ENCODE results near the gene TAF15. TPM values are rescaled to one million over a fixed set of nuclear protein-coding genes. Genes with fewer than 3 reads are reported as not detected.

Gene TAF15
- 100 to 1,000 TPM; 309 to 319 TPM for total RNA-seq

DNA sequence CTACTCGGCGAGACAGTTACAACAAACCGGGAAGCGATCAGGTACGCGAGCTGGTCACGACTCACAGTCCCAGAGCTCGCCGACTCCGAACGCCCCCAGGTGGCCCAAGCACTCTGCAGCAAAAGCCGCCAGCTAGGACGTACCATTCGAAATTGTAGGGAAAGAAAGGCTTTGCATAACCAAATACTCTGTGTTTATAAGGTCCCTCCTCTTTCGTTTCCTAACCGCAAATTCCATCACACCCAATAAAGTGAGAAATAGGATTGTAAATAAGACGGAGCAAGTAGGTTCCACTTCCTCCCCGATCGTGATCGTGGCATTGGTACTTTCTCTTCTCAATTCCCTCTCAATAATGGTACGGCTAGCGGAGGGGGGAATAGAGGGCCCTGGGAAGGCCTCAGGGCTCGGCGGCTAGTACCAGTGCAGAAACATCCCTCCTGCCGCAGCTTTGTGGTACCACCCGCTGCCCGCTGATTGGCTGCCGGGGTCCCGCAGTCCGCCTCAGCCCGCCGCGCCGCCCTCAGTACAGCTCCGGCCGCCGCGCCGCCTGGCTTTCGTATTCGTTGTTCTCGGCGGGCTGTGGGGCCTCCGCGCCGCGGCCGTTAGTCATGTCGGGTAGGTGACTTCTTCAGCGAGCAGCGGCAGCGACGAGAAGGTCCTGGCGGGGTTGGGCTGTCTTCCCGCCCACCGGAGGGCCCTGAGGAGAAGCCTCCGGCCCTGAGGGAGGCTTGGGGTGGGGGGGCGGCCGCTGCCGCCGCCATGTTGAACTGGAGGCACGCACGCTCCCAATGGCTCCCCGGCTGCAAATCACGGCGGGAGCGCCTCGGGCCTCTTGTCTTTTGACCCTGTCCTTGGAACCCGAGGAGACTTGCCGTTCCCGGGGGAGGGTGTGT lies at the start of gene TAF15:
Gene TAF15 (plus strand): TSS at position 523 of the 893 bp plus-strand sequence. CDS start 86 bp downstream, at position 609.
- peak; percentile 74 for TF ChIP-seq CTCF (IDR thresholded peaks at IDR 0.05)
- intact Hi-C loops (cut with micrococcal nuclease): no loop called here
- ATAC-seq: peak; percentile 90
- CTCF ChIA-PET: interaction anchor here (0.7 to 7.8 kb wide), 18 partner anchors 9 to 231 kb away, joined by 3 to 292 read pairs (median 6); partner anchors contain the start of genes C17orf50 and MMP28
- no peaks in the 10 kb centered on the region for H3K9me3 Mint-ChIP-seq
- peak; percentile 97 for DNase-seq
- no peaks in the 10 kb centered on the region for H3K27me3 Mint-ChIP-seq
- POLR2A ChIA-PET: interaction anchor here (0.6 to 3.9 kb wide), 34 partner anchors 9 to 824 kb away, joined by 3 to 50 read pairs (median 5); partner anchors contain the start of genes CCL5, MMP28 and PEX12
- H3K4me1 Mint-ChIP-seq (ENCODE audit: low read depth): peaks cover 61% of the 10 kb centered on the region
- H3K4me3 Mint-ChIP-seq: peak within 1 kb of the TSS; percentile 89
- H3K36me3 Mint-ChIP-seq (ENCODE audit: low read depth): peaks cover 34% of the 10 kb centered on the region
- H3K27ac Mint-ChIP-seq: peak within 1 kb of the TSS; percentile 100

DNA sequence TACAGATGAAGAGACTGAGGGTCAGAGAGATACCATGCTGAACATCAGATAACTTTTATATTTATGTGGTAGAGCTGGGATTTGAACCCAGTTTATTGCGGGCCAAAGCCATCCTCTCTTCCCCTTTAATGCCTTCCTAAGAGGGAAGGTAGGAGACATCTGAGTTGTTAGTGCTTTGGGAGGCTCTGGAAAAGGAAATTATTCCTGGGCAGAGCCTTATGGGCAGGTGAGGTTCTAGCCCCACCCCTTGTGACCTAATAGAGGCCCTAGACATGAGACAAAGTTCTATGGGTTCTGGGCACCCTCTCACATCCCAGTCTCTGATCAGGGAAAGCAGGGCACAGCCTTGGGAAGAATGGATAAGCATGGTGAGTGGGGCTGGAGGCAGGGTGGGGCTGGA lies 48.7 kb upstream of the TAF15 start, which contains the start of gene C17orf50:
Gene C17orf50 (plus strand): TSS at position 301 of the 400 bp plus-strand sequence. CDS start 55 bp downstream, at position 356.
- TF ChIP-seq CTCF (IDR thresholded peaks at IDR 0.05): no peak
- CTCF ChIA-PET: interaction anchor here (1.8 to 7.0 kb wide), 4 partner anchors 13 to 48 kb away, joined by 4 to 36 read pairs (median 12); partner anchors contain the start of gene TAF15
- Mint-ChIP-seq H3K27ac (no peak within 1 kb of the TSS), H3K27me3 (no peaks in the 10 kb centered on the region), H3K4me1 (ENCODE audit: low read depth) (peaks cover 10% of the 10 kb centered on the region), H3K4me3 (no peak within 1 kb of the TSS), H3K9me3 (no peaks in the 10 kb centered on the region), H3K36me3 (ENCODE audit: low read depth) (no peaks in the 10 kb centered on the region)
- POLR2A ChIA-PET: interaction anchor here (1.9 kb wide), 2 partner anchors 48 kb away, joined by 4 to 6 read pairs; partner anchors contain the start of gene TAF15
- ATAC-seq (no peak), DNase-seq (no peak)
- intact Hi-C loops (cut with micrococcal nuclease): no loop called here

- intact Hi-C loops (cut with micrococcal nuclease): no loop called here
- no peak overlapping the region for H3K4me3 Mint-ChIP-seq
These were observed 47.7 kb upstream of the TAF15 start for GRCh38 chr17:35761601-35762000.

GRCh38 chr17:35763767-35764122 lies 45.5 kb upstream of the TAF15 start:
- no peak for DNase-seq
- ChIA-PET POLR2A (interaction anchor here (0.6 to 3.4 kb wide), 14 partner anchors 11 to 1381 kb away, joined by 3 to 38 read pairs (median 4); partner anchors contain the start of genes RASL10B and TAF15), CTCF (interaction anchor here (0.7 to 10.2 kb wide), 70 partner anchors 9 to 674 kb away, joined by 3 to 292 read pairs (median 5); partner anchors contain the start of genes AP2B1, GAS2L2, LYZL6 and MMP28)
- TF ChIP-seq CTCF (IDR thresholded peaks at IDR 0.05): no peak
- H3K9me3 Mint-ChIP-seq: no peaks in the 10 kb centered on the region
- intact Hi-C loops (cut with micrococcal nuclease): loop anchor here (1.0 kb wide), 1 partner anchor 41 kb away; no protein-coding TSS in a partner anchor
- peaks cover 10% of the 10 kb centered on the region for H3K4me1 Mint-ChIP-seq (ENCODE audit: low read depth)
- H3K27me3 Mint-ChIP-seq: no peaks in the 10 kb centered on the region
- ATAC-seq: no peak
- peak overlapping the region; percentile 62 for H3K4me3 Mint-ChIP-seq
- H3K36me3 Mint-ChIP-seq (ENCODE audit: low read depth): no peaks in the 10 kb centered on the region
- no peak overlapping the region for H3K27ac Mint-ChIP-seq

More at GRCh38 chr17:35761601-35762000, 47.7 kb upstream of the TAF15 start:
- TF ChIP-seq CTCF (IDR thresholded peaks at IDR 0.05): no peak
- Mint-ChIP-seq H3K36me3 (ENCODE audit: low read depth) (no peaks in the 10 kb centered on the region), H3K4me1 (ENCODE audit: low read depth) (peaks cover 10% of the 10 kb centered on the region), H3K27ac (no peak overlapping the region), H3K27me3 (no peaks in the 10 kb centered on the region), H3K9me3 (no peaks in the 10 kb centered on the region)
- no peak for DNase-seq
- CTCF ChIA-PET: interaction anchor here (0.6 to 7.0 kb wide), 9 partner anchors 14 to 475 kb away, joined by 3 to 104 read pairs (median 12); partner anchors contain the start of genes MMP28 and TAF15
- POLR2A ChIA-PET: interaction anchor here (1.9 kb wide), 1 partner anchor 47 kb away, joined by 6 read pairs; the partner anchor contains the start of gene TAF15
- ATAC-seq: no peak
